CD4-positive, alpha-beta T cell treated with Interferon alpha-2 for 1 hour (primary cell): ENCODE results near the gene BTNL3.
A peak's percentile ranks its signal among the peaks of the same experiment; 100 is the strongest.
"Not testable (repeated sequence)": the region's sequence is repeated elsewhere in the genome, so short reads cannot be mapped to it uniquely, and the experiment has no call there.

Experiments used
- DNase-seq, 2 donors: peaks; one replicate each; pipeline ENCODE4 v3.0.0-alpha.2; 2020 to 2022

Gene BTNL3

GRCh38 chr5:180988592-180988991 is at the start of gene BTNL3:
BTNL3 (plus strand) TSS chr5:180988846; CDS start chr5:180989029, 183 bp downstream.
- DNase-seq, result no peak

GRCh38 chr5:180950291-180950949 is 38.2 kb upstream of the BTNL3 start:
- DNase-seq, result no peak

- no peak for DNase-seq
Measured at GRCh38 chr5:180959661-180960060, 29.0 kb upstream of the BTNL3 start.

- DNase-seq, result no peak
Measured at GRCh38 chr5:180960209-180960608, 28.4 kb upstream of the BTNL3 start.

- DNase-seq, result no peak
Measured at GRCh38 chr5:180969406-180969805, 19.2 kb upstream of the BTNL3 start.

GRCh38 chr5:180970336-180970735 is 18.3 kb upstream of the BTNL3 start:
- DNase-seq, result no peak

DNA sequence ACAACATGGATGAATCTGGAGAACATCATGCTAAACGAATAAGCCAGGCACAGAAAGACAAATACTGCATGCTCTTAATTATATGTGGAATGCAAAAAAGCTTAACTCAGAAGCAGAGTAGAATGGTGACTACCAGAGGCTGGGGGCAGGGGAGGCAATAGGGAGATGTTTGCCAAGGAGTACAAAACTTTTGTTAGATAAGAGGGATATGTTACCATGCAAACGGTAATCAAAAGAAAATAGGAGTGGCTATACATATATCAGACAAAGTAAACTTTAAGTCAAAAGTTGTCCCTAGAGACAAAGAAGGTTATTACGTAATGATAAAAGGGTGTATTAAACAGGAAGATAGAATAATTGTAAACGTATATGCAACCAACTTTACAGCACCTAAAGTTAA is 17.8 kb upstream of the BTNL3 start:
- DNase-seq, result no peak

DNA sequence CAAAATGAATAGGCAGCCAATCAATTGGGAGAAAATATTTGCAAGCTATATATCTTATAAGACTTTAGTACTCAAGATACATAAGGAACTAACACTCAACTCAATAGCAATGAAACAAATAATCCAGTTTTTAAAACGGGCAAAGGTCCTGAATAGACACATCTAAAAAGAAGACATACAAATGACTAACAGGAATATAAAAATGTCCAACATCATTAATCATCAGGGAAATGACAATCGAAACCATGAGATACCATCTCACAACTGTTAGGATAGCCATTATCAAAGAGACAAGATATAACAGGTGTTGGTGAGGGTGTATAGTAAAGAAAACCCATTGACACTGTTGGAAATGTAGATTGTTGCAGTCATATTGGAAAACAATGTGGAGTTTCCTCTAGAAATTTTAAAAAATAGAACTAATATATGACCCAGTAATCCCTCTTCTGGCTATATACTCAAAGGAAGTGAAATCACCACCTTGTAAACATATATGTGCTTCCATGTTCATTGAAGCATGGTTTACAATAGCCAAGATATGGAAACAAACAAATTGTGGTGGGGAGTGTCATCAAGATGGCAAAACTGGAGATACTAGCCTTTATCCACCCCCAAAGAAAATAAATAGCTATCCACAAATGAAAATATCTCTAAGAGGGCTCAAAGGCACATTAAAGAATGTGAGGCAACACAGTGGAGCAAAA is 13.9 kb upstream of the BTNL3 start:
- DNase-seq, result no peak

DNA sequence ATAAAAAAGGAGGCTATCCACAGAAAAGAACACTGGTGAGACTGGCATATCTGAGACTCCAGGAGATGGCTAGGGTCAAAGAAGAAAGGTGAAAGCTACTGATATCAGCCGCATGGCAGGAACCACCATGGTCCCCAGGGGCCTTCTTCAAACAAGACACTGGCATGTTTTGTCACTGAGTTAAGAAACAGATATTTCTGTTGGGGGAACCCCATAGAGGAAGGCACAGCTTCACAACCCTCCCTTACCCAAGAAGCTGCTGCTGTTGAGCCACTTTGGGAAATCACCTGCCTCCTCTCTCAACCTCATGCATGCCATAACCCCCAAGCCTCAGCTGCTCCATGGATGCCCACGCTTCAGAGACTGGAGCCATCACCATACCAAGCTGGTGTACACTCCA is 13.3 kb upstream of the BTNL3 start:
- DNase-seq, result peak in 1 of 2 donors; percentile 55

GRCh38 chr5:180976518-180976917 is 12.1 kb upstream of the BTNL3 start:
- DNase-seq, result peak; percentile 16 to 32

- no peak for DNase-seq
Measured at GRCh38 chr5:180977852-180978251, 10.8 kb upstream of the BTNL3 start.

- DNase-seq, result no peak
Measured at GRCh38 chr5:180982008-180982741, 6.5 kb upstream of the BTNL3 start.

DNA sequence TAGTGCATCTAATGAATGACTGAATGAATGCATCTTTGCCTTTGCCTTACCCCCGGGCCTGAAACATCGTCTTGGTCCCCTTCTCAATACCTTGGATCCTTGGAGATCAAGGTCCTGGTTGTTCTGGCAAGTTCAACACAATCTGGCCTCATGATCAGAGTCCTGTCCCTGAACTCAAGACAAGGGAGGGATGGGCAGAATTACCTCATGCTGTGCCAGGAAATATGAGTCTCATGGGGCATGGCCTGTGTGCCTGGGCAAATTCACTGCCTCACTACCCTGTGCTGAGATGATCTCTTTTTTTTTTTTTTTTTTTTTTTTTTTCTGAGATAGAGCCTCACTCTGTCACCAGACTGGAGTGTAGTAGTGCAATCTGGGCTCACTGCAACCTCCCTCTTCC is 630 bp upstream of the BTNL3 start:
- no peak for DNase-seq

GRCh38 chr5:180990086-180990881 is 1.6 kb downstream of the BTNL3 start:
- no peak for DNase-seq

GRCh38 chr5:180990882-180991242 is 2.2 kb downstream of the BTNL3 start:
- no peak for DNase-seq

DNA sequence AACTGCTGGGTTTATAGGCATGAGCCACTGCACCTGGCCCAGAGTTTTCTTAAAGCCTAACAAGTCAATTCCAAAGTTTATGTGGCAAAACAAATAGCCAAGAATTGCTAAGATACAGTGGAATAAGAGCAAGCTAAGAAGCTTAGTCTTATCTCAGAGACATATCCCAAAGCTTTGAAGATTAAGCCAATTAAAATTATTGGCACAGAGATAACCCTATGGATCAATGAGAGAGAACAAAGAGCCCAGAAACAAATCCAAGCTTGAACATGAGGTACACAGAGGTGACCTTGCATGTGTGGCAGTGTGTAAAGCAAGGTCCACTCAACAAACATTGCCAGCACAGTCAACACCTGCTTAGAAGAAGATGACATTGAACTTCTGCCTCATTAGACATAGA is 13.3 kb downstream of the BTNL3 start:
- DNase-seq, result no peak

- no peak for DNase-seq
Measured at GRCh38 chr5:181005791-181006190, 17.1 kb downstream of the BTNL3 start.

- DNase-seq, result no peak
Measured at GRCh38 chr5:181008136-181008535, 19.5 kb downstream of the BTNL3 start.

DNA sequence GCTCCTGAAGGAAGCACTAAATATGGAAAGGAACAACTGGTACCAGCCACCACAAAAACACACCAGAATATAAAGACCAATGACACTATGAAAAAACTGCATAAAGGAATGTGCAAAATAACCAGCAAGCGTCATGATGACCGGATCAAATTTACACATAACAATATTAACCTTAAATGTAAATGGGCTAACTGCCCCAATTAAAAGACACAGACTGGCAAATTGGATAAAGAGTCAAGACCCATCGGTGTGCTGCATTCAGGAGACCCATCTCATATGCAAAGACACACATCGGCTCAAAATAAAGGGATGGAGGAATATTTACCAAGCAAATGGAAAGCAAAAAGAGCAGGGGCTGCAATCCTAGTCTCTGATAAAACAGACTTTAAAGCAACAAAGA is 21.4 kb downstream of the BTNL3 start:
- not testable (repeated sequence) for DNase-seq

DNA sequence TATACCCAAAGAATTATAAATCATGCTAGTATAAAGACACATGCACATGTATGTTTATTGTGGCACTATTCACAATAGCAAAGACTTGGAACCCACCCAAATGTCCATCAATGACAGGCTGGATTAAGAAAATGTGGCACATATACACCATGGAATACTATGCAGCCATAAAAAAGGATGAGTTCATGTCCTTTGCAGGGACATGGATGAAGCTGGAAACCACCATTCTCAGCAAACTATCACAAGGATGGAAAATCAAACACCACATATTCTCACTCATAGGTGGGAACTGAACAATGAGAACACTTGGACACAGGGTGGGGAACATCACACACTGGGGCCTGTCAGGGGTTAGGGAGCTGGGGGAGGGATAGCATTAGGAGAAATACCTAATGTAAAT is 26.0 kb downstream of the BTNL3 start:
- not testable (repeated sequence) for DNase-seq

GRCh38 chr5:181017448-181017847 is 28.8 kb downstream of the BTNL3 start:
- not testable (repeated sequence) for DNase-seq

- no peak for DNase-seq
Measured at GRCh38 chr5:181020688-181021087, 32.0 kb downstream of the BTNL3 start.
